ENCODE measurements around the gene MKI67.
"Not testable (repeated sequence)": the region's sequence is repeated elsewhere in the genome, so short reads cannot be mapped to it uniquely, and the experiment has no call there.

Gene MKI67

DNA sequence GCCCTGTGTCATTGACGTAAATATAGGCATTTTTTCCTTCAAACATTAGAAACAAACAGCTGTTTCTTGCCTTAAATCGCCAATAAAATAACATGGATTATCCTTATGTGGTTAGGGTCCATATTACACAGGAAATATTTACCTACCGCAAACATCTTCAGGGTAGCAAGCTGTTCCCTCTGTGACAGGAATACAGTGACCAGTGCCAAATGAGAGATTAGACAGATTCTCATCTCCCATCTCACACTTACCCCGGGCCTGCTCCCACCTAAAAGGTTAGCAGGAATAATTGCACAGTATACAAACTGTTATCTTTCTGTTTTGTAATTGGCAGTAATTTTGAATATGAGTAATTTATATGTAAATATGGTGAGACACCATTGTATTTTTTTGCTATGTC is 16.5 kb downstream of the MKI67 start:
- DNase-seq, result no peak

DNA sequence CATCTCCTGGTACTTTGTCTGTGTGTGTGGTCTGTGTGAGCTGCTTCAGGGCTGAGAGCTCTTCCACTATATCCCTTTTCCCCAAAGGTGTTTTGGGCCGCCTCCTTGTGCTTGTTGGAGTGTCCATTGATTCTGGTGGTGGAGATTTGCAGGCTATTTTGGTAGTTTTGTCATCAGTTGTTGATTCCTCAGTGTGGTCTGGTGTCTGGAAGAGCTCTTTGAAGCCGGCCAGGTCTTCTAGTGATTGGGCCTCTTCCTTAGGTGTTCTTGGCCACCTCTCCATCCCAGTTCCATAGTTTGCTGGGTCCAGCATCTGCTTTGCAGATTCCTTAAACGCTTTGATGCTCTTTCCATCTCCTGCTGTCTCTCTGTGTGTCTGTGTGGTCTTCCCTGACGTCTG is 20.8 kb downstream of the MKI67 start:
- no peak for DNase-seq

DNA sequence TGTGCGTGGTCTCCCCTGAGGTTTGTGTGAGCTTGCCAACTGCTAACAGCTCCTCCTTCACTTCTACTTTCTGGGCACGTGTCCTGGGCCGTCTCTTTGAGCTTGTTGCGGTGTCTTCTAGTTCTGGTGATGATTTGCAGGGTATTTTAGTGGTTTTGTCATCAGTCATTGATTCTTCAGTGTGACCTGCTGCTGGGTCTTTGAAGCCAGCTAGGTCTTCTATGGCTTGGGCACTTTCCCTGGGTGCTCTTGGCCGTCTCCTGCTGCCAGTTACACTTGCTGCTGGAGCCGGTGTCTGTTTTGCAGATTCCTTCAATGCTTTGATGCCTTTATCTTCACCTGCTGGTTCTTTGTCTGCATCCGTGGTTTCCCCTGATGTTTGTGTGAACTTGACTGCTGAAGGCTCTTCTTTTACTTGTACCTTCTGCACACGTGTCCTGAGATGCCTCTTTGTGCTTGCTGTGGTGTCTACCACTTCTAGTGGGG is 23.0 kb downstream of the MKI67 start:
- no peak for DNase-seq

DNA sequence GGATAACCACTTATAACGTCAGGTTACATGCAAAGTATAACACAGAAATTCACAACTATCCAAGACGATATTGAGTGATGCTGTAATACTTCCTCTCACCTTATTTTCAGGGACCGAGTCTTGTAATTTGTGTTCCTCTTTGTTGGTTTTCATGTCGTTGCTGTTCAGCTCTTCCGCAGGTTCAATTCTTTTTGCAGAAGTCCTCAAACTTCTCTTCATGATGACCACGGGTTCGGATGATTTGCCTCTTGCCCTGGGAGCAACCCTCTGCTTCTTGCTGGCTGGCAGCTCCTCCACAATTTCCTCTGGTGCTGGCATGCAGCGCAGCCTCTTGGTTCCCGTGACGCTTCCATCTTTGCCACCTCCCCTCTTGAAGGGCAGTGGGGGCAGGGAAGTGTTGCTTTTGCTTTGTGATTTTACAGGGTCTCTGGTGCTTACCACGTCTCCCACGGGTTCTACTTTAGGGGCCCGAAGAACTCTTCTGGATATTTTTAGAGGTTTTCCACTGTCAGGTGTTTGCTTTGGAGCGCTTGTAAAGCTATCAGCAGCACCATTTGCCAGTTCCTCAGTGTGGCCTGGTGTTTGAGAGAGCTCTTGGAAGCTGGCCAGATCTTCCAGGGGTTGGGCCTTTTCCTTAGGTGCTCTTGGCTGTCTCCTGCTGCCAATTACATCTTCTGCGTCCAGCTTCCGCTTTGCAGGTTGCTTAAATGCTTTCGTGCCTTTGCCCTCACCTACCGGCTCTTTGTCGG is 23.6 kb downstream of the MKI67 start:
- DNase-seq, result no peak

DNA sequence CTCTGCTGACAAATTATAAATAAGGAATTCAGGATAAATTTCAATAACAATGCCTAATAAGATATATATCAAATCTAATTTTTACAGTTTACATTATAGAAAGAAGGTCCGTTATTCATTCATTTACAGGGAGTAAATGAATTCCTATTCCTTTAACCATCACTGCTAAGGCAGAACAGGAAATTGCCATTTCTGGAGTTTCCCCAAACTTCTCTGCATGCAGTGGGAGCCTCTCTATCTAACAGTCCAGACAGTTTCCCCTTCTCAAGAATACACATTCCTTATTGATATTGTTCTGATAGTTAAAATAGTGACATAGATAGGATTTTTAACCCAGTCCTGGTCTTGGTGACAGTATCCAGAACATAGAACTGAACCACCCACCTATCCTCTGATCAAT is 24.3 kb downstream of the MKI67 start:
- DNase-seq, result no peak

DNA sequence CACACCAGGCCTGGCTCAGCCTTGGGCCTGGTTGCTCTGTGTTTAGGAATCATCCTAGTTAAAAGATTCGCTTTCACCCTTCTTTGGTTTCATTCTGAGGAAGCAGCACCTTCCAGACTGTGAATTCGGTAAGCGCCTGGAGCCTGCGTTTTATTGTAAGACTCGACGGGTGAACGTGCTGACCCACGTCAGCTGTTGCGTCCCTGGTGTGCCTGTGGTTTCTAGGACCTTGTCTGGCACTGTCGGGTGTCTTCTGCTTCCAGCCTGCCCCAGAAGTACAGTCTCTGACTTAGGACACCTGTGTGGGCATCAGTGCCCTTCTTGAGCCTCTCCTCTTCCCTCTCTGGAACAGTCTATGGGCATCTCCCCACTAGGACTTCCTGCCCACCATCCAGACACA is 26.3 kb downstream of the MKI67 start:
- no peak for DNase-seq

DNA sequence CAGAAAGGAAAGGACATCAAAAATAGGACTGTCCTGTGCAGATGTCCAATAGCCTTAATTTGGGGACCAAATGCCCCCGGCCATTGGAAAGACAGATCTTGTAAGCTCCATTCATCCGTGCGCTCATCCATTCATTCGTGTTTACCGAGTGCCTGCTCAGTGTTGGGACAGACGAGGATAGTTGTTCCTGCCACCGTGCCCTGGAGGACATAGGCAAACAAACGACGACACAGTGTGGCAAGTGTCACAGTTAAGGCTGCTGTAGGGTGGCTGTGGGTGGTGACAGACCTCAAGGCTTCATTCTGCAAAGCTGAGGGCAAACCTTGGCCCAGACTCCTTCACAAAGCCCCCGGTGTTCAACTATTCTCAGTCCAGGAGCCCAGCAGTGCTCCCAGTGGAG is 27.6 kb downstream of the MKI67 start:
- no peak for DNase-seq

DNA sequence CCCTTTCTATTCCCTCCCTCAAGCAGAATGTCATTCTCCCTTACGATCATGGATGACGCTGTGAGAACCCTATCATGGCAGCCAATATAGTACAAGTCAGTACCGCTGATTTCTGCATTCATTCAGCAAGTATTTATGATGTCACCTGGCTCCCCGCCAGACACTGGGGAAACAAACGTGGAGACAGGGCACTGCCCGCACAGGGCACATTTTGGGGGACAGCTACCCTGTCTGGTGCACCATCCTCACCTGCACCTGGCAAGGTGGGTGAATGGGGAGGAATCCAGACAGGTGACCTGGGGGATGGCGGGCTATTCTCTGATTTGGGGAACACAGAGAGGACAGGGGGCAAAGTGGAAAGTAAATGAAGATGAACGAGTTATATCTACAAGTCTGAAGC is 28.4 kb downstream of the MKI67 start:
- no peak for DNase-seq

DNA sequence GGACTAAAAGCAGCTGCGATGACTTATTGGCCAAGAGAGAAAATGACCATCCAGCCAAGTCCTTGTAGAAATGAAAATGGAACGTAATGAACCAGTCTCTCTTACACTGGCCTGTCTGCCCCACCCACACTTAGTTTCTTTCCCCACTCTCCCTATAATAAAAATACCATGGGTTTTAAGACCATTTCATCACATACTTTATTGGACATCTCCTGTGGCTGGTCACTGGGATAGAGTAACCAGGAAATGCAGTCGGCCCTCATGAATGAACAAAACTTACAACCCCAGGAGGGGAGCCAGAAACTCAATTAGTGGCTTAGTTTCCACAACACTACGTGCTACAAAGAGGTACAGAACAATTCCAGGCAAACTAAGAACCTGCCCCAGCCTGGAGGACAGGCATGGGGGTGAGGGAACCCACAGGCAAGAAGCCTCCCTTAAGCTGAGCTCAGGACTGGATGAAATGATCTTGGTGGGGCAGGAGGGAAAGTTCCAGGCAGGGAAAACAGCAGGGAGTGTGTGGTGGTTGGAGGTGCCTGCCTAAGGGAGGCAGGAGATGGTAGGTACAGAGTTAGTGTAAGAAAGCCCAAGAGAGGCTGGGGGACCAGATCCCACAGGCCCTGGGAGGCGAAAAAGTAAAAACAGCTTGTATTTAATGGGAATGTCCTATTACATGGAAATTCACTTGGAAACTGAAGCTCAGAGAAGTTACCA is 29.6 kb downstream of the MKI67 start:
- DNase-seq, result no peak

DNA sequence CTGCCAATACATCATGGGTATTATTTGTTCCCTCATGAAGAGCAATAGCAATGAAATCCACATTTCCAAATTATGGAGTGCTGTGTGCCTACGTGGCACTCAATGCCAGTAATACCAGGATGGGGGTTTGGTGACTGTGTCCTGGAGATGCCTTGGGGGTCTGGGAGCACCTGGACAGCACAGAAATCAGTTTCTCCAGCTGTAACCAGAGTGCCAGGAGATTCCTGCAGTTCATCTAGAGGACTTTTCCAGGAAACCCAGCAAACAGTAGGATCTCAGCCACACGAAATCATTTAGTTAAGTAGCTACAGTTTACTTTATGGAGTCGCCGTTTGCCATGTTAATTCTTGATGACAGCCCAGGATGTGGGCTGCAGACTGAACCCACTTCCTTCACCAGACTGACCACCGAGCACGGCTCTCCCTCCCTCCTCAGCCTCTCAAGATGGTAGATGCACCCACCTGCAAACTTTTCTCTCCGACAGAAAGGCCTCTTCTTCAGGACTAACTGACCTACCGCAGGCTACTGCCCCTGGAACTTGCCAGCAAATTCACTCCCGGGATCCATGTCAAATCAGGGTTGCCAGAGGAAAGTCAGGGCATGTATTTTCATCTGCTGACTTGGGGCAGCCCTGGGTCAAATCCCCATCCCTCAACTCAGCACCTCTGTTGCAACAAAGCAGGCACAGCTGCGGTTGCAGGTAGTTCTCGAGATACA is 30.3 kb downstream of the MKI67 start:
- DNase-seq, result no peak

DNA sequence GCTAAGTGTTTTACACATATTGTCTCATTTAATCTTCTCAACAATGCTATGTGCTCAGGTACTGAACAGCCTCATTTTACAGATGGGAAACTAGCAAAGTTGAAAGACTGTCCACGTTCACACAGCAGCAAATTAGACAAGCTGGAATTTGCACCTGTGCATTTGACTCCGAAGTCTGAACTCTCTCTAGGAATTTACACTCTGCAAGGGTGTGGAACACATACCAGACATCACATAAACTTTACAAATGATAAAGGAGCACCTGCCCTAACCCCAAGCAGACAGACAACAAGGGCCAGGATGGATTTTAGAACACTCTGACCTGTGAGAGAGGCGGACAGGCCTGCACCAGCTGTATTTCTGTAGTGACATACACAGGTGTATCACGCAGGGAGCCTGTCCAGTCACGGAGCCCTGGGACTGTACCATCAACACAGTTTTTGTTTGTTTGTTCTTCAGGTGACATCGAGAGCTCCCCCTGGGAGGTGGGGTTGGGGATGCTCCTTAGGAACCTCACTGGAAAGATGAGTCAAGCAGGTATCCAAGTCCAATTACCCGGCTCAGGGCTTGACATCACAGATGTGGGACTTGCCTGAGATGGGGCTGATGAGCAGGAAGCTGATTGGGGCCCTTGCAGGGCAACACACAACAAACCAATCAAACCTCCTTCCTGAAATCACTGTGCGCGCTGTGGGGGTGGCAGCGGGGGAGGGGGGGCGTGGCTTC is 31.0 kb downstream of the MKI67 start:
- DNase-seq, result no peak

DNA sequence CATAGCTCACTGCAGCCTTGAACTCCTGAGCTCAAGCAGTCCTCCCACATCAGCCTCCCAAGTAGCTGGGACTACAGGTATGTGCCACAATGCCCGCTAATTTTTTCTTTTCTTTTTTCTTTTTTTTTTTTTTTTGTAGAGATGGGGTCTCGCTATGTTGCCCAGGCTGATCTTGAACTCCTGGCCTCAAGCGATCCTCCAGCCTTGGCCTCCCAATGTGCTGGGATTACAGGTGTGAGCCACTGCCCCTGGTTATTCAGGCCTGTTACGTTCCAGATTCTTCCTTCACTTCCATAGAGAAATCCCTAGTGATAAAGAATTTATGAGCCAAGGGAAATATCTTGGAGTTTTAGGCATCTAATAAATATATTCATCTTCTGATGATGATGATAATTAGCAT is 31.6 kb downstream of the MKI67 start:
- not testable (repeated sequence) for DNase-seq

DNA sequence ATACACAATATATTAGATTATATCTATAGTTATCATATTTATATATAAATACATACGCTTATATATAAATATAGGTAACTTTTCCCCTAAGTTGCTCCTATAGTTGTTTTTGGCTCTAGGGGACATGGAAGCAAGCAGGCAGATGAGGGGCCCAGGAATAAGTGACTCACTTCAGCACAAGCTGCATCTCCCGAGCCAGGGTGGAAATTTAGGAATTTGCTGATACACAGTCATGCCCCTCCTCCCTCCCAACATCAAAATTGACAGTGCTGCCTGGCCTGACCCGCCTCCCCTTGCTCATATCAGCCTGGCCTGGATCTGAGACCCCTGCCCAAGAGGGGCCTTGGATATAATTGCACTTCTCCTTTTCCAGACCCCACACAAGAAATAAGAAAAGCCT is 33.8 kb downstream of the MKI67 start:
- no peak for DNase-seq

DNA sequence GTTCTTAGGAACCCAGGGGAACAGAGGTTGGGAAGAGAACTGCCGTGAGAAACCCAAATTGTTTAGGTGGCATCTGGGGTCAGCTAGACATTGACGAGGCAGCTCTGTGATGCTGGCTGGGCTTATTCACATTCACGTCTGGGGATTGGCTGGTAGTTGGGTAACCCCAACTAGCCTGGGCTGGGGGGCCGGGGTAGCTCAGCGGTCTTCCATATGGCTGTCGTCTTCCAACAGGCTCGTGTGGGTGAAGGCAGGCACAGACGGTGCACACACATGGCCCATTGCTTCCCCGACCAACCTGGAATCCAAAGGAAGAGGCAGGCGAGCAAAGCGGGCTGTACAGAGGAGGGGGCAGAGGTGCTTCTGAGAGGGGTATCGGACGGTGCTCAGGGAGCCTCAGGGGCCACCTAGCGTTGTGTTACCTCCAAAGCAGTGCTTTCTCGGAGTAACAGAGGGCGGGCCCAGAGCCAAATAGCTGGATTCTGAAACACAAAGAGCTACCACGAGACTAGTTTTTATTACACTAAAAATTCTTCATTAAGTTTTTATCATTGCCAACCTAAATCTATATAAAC is 34.5 kb downstream of the MKI67 start:
- DNase-seq, result no peak

DNA sequence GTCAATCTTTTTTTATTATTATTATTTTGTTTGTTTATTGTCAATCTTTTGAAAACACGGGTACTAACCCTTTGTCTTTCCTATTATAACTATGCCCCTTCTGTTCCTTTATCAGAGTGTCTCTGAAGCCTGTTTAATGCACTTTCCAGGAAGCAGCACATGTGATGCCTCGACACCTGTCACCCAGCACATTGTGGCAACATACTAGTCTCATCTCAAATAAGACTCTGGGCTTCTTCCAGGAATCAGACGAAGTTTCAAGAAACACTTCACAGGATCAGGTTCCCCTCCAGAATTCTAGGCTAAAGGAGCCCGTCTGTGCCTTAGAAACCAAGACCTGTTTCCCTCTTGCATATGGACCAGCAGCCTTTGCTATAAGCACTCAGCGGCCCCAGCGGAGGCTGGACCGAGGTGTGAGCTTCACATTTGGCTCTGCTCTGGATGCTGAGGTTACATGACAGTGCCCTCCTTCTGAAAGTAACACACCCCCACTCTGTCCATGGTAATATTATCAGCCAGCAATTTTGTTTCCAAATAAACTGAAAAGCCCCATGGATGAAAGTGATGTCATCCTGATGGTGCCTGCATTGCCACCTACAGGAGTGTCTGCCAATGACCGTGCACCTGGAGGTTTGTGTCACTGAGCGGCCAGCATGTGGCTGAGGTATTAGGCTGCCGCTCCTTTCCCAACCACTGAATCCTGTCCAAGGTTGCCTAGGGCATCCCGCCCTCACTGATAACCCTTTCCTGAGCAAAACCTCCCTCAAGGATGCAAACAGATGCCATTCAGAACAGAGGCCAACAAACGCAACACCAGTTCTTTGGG is 38.1 kb downstream of the MKI67 start:
- no peak for DNase-seq

DNA sequence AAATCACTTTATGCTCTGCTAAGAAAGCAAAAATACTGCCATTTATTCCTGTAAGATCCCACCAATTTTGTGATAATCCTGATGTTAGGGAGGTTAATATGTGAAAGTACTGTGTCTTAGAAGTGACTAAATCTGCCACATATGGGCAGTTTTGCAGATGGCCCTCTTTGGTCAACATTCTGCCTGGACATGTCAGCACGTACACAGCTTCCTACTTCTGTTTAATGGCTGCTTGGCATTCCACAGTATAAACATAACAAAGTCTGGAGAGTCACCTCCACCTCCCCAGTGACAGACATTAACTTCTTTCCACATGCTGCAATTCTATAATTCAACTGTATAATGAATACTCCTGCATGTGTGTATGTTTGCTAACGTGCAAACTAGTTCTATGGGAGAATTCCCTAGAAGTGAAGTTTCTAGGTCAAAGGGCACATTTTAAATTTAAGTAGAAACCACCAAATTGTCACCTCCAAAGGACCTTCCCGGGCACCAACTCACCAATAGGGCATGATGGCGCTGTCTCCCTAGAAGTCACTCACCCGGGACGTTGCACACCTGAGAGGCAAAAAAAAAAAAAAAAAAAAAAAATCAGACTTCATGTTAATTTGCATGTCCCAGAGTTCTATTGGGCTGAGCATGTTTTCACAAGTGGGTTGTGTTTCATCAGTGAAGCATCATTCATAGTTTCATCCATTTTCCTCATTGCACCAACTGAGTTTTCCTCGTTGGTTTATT is 38.9 kb downstream of the MKI67 start:
- no peak for DNase-seq

DNA sequence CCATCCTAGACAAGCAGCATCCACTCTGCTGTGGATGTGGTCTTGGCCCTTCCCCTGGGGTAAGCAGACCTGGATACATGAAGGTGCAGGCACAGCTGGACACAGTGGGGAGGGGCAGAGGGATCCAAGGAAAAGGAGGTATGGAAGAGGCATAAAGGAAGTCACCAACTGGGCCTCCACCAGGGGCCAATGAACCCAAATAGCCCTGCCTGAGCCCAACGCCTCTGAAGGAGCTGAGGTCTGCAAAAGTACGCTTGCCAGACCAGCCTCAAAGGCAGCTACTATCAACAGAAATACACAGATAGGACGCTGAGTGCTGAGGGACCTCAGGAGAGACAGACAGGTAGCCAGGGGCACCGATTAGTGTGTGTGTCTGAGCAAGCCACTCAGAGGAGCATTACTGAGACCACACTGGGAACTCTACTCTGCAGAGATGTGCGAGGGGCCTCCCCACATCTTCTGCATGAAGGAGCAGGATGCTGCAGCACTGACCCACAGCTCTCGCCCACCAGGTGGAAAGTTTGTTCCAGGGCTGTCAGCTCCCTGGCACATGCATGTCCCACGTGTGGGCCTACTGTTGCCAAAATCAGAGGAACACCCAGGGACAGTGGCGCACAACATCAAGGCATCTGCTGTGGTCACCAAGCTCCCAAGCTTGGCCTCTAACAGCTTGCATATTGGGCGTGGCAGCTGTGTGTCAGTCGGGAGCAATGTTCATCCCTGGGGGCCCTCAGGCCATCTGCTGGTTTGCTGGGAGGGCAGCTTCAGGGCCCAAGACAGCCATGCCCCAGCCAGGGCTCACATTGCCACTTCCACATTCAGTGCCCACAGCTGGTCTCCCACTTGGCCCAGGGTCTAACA is 40.0 kb downstream of the MKI67 start:
- DNase-seq, result no peak

DNA sequence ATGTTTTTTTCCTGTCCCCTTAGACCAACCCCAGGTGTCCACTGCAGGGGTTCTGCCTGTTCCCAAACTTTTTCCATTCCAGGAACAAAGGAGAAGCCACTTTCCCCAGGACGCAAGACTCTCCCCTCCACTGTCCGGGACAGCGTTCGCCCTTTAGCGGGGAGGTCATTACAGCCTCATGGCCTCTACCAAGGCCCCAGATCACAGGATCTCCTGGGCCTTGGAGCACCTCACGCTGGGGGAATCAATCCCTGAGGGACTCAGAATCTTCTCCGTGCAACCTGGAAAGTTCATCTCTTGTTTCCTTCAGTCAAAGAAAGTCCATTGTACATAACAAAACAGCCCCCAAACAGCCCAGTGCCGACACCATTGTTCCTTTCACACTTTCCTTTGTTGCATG is 41.2 kb downstream of the MKI67 start:
- no peak for DNase-seq

DNA sequence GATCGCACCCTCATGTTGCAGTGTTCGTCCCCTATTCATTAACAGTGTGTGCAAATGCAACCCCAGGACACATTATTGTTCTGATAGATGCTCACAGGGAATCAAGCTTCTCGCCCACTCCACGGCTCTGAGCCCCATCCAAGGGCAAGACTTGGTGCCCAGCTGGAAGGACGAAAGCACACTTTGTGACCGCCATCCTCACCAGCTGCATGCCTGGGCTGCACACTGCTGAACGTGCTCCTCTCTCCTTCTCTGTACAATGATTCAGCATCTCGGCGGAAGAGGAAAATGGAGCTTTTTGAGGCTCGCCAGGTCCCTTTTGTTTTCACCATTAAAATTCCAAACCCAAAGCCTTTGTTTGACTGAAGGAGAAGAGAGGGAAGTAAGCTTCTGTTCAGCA is 41.9 kb downstream of the MKI67 start:
- DNase-seq, result no peak
